K562 (cell line): ENCODE results near the gene RNF213. TPM values are rescaled to one million over a fixed set of nuclear protein-coding genes. Genes with fewer than 3 reads are reported as not detected.
A peak's percentile ranks its signal among the peaks of the same experiment; 100 is the strongest.

ENCODE experiments used
- ARHGAP35 ChIP-seq: fragments of 450-650 bp; IDR thresholded peaks from 2 replicates; pipeline ENCODE4 v1.6.1; 2018; ENCODE audit not compliant: partially characterized antibody
- BHLHE40 ChIP-seq: IDR thresholded peaks from 2 replicates; pipeline ENCODE4 v1.6.1; 2011; ENCODE audit warnings: low read length, improper control_type of control experiment
- CBX1 ChIP-seq: sonication (generic); IDR thresholded peaks from 2 replicates; pipeline ENCODE4 v1.6.1; 2016; ENCODE audit warnings: antibody characterized with exemption, low read depth, mild to moderate bottlenecking
- DEAF1 ChIP-seq: fragments of 450-650 bp; formaldehyde crosslinking; IDR thresholded peaks from 2 replicates; pipeline ENCODE4 v1.4.0; 2020; ENCODE audit warnings: mild to moderate bottlenecking, moderate library complexity
- FOXK2 ChIP-seq, 2 experiments: fragments of 450-650 bp; IDR thresholded peaks in 1 of 2; conservative IDR thresholded peaks in 1 of 2; 2 replicates each; pipeline ENCODE4 v1.6.1; 2016; ENCODE audit warnings: low read depth in 2 of 2, mild to moderate bottlenecking in 1 of 2
- HDGF ChIP-seq: fragments of 450-650 bp; IDR thresholded peaks from 2 replicates; pipeline ENCODE4 v1.6.1; 2016
- HIVEP1 ChIP-seq: fragments of 250-450 bp; sonication (Bioruptor Pico); IDR thresholded peaks from 2 replicates; pipeline ENCODE4 v1.4.0; 2020; ENCODE audit warnings: mild to moderate bottlenecking
- L3MBTL2 ChIP-seq: fragments of 450-650 bp; IDR thresholded peaks from 2 replicates; pipeline ENCODE4 v1.6.1; 2016; ENCODE audit warnings: mild to moderate bottlenecking, moderate library complexity
- MCM2 ChIP-seq: fragments of 450-650 bp; IDR thresholded peaks from 2 replicates; pipeline ENCODE4 v1.6.1; 2017; ENCODE audit warnings: low read depth, mild to moderate bottlenecking
- NCOA2 ChIP-seq, 2 experiments: fragments of 450-650 bp; IDR thresholded peaks; 2 replicates each; pipeline ENCODE4 v1.6.1; 2018; ENCODE audit warnings: mild to moderate bottlenecking in 2 of 2, moderate library complexity in 1 of 2; ENCODE audit not compliant: partially characterized antibody in 2 of 2
- PHF20 ChIP-seq: fragments of 450-650 bp; IDR thresholded peaks from 2 replicates; pipeline ENCODE4 v1.6.1; 2018; ENCODE audit not compliant: partially characterized antibody
- RAD21 ChIP-seq, 2 experiments: fragments of 250-450 bp in 1 of 2; fragments of 450-650 bp in 1 of 2; sonication (Bioruptor Pico) in 1 of 2; formaldehyde crosslinking in 1 of 2; IDR thresholded peaks in 1 of 2; conservative IDR thresholded peaks in 1 of 2; 2 replicates each; pipeline versions ENCODE4 v1.4.0 to v1.8.0; 2020 to 2022; ENCODE audit warnings: mild to moderate bottlenecking in 2 of 2, moderate library complexity in 1 of 2
- SPI1 ChIP-seq: IDR thresholded peaks from 2 replicates; pipeline ENCODE4 v1.6.1; 2011; ENCODE audit warnings: low read depth, low read length, control low read depth, borderline replicate concordance
- STAG1 ChIP-seq: sonication (generic); formaldehyde crosslinking; IDR thresholded peaks from 2 replicates; pipeline ENCODE4 v1.5.0; 2020; ENCODE audit warnings: missing genetic modification reagents, borderline replicate concordance
- TEAD4 ChIP-seq, 2 experiments: sonication (generic) in 1 of 2; formaldehyde crosslinking in 1 of 2; IDR thresholded peaks; 2 replicates each; pipeline versions ENCODE4 v1.6.1 to v1.8.0; 2012 to 2022; ENCODE audit warnings: borderline replicate concordance in 1 of 2, inconsistent platforms in 1 of 2, low read length in 1 of 2, mild to moderate bottlenecking in 1 of 2, missing genetic modification reagents in 1 of 2
- ZKSCAN1 ChIP-seq: fragments of 150-350 bp; IDR thresholded peaks from 2 replicates; pipeline ENCODE4 v1.6.1; 2016; ENCODE audit warnings: low read depth, low read length
- ZNF696 ChIP-seq: fragments of 250-450 bp; sonication (Bioruptor Pico); conservative IDR thresholded peaks from 2 replicates; pipeline ENCODE4 v1.4.0; 2020; ENCODE audit warnings: mild to moderate bottlenecking, moderate library complexity
- polyA plus RNA-seq, 8 experiments: library from polyadenylated mRNA; depleted of rRNA in 4 of 8; stranded (reverse) in 5 of 8; unstranded in 3 of 8; fragments of >200 nt; fragmentation: Nextera tagmentation in 2 of 8; fragmentation: Illumina TruSeq in 1 of 8; extraction: Ambion mirVana in 2 of 8; extraction: Trizol in 1 of 8; gene quantifications; 2 replicates each; pipeline versions ENCODE4 v1.2.1 to v1.2.3, GENCODE V29; 2011 to 2014; ENCODE audit warnings: inconsistent platforms in 1 of 8, missing spikeins in 1 of 8
- total RNA-seq, 7 experiments: library from RNA; depleted of rRNA in 6 of 7; stranded (reverse); fragments of >200 nt in 6 of 7; fragmentation: Illumina TruSeq in 2 of 7; extraction: Trizol in 2 of 7; gene quantifications; 2 replicates each; pipeline versions ENCODE4 v1.2.1 to v1.2.3, GENCODE V29; 2011 to 2021; ENCODE audit warnings: low replicate concordance in 1 of 7
- TF ChIP-seq, protein P1 (sequence below): fragments of 250-450 bp; sonication (Bioruptor Pico); IDR thresholded peaks from 2 replicates; pipeline ENCODE4 v1.9.0; 2021; ENCODE audit warnings: mild to moderate bottlenecking
- TF ChIP-seq, protein P2 (sequence below), 3 experiments: IDR thresholded peaks in 2 of 3; conservative IDR thresholded peaks in 1 of 3; 2 replicates each; pipeline ENCODE4 v1.5.1; 2011 to 2012; ENCODE audit warnings: low read length in 3 of 3, mild to moderate bottlenecking in 3 of 3, control low read depth in 2 of 3, improper control_type of control experiment in 1 of 3, inconsistent platforms in 1 of 3, low read depth in 1 of 3, mixed read lengths in 1 of 3, moderate library complexity in 1 of 3; ENCODE audit not compliant: insufficient read depth in 2 of 3
- TF ChIP-seq, protein P3 (sequence below): fragments of 250-450 bp; sonication (Bioruptor Pico); IDR thresholded peaks from 2 replicates; pipeline ENCODE4 v1.5.0; 2021

The RNF213 gene
- total and polyA plus RNA-seq, 9 of the 15 experiments (the other 6 are each of a cell fraction or from before 2014, with no cell fraction given): 5.3 to 33.6 (median 17.9) TPM

- TF ChIP-seq TEAD4 (IDR thresholded peaks at IDR 0.05; ENCODE audit: low read length) (no peak), TEAD4 (CRISPR knock-in tag; IDR thresholded peaks at IDR 0.05; ENCODE audit: borderline replicate concordance) (no peak), FOXK2 (conservative IDR thresholded peaks at IDR 0.05 in 1 of 2, IDR thresholded peaks at IDR 0.05 in 1 of 2; ENCODE audit: low read depth in 2 of 2) (no peak), BHLHE40 (0 out of 2 replicates have a peak, but pooled peaks have one; percentile 25), MCM2 (no peak), DEAF1 (CRISPR knock-in tag) (0 out of 2 replicates have a peak, but pooled peaks have one; percentile 15), SPI1 (no peak), STAG1 (CRISPR knock-in tag) (peak; percentile 18; the same call in 1 of the 2 replicates), ZKSCAN1 (peak; percentile 83), NCOA2 (IDR thresholded peaks at IDR 0.05; ENCODE audit: partially characterized antibody in 2 of 2) (no peak), ARHGAP35 (no peak), HIVEP1 (CRISPR knock-in tag) (no peak), HDGF (no peak), PHF20 (no peak), CBX1 (no peak), L3MBTL2 (0 out of 2 replicates have a peak, but pooled peaks have one; percentile 14), RAD21 (CRISPR knock-in tag; conservative IDR thresholded peaks at IDR 0.05 in 1 of 2, IDR thresholded peaks at IDR 0.05 in 1 of 2) (peak; percentile 22 to 58; a peak in 3 of 4 replicates), ZNF696 (no peak)
- TF ChIP-seq, protein P1, sequence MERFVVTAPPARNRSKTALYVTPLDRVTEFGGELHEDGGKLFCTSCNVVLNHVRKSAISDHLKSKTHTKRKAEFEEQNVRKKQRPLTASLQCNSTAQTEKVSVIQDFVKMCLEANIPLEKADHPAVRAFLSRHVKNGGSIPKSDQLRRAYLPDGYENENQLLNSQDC (CRISPR knock-in tag): no peak
- TF ChIP-seq, protein P2, sequence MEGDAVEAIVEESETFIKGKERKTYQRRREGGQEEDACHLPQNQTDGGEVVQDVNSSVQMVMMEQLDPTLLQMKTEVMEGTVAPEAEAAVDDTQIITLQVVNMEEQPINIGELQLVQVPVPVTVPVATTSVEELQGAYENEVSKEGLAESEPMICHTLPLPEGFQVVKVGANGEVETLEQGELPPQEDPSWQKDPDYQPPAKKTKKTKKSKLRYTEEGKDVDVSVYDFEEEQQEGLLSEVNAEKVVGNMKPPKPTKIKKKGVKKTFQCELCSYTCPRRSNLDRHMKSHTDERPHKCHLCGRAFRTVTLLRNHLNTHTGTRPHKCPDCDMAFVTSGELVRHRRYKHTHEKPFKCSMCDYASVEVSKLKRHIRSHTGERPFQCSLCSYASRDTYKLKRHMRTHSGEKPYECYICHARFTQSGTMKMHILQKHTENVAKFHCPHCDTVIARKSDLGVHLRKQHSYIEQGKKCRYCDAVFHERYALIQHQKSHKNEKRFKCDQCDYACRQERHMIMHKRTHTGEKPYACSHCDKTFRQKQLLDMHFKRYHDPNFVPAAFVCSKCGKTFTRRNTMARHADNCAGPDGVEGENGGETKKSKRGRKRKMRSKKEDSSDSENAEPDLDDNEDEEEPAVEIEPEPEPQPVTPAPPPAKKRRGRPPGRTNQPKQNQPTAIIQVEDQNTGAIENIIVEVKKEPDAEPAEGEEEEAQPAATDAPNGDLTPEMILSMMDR (IDR thresholded peaks at IDR 0.05 in 2 of 3, conservative IDR thresholded peaks at IDR 0.05 in 1 of 3; ENCODE audit: insufficient read depth in 2 of 3, low read depth in 1 of 3, low read length in 3 of 3): peak; percentile 60 to 66 (median 66)
- TF ChIP-seq, protein P3, sequence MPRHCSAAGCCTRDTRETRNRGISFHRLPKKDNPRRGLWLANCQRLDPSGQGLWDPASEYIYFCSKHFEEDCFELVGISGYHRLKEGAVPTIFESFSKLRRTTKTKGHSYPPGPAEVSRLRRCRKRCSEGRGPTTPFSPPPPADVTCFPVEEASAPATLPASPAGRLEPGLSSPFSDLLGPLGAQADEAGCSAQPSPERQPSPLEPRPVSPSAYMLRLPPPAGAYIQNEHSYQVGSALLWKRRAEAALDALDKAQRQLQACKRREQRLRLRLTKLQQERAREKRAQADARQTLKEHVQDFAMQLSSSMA (CRISPR knock-in tag): no peak
Observed at GRCh38 chr17:80364091-80364691, 103.5 kb downstream of the RNF213 start (continued).
